Muscle layer of colon (tissue), 2 donors: ENCODE data around the gene TEX54.
"Not testable (repeated sequence)": the region's sequence is repeated elsewhere in the genome, so short reads cannot be mapped to it uniquely, and the experiment has no call there.

Source experiments
- H3K27ac ChIP-seq: one replicate; pipeline ENCODE4 v1.7.0; 2013; ENCODE audit warnings: low read depth, mild to moderate bottlenecking, low read length, moderate library complexity
- H3K27me3 ChIP-seq, 2 donors: one replicate each; pipeline ENCODE4 v1.7.0; 2013; ENCODE audit warnings: low read length in 2 of 2, mild to moderate bottlenecking in 2 of 2; ENCODE audit not compliant: insufficient read depth in 2 of 2, control insufficient read depth in 1 of 2
- H3K36me3 ChIP-seq: one replicate; pipeline ENCODE4 v1.7.0; 2013; ENCODE audit warnings: mild to moderate bottlenecking, low read length; ENCODE audit not compliant: insufficient read depth
- H3K4me1 ChIP-seq: one replicate; pipeline ENCODE4 v1.7.0; 2013; ENCODE audit warnings: mild to moderate bottlenecking, low read length; ENCODE audit not compliant: insufficient read depth
- H3K4me3 ChIP-seq, 2 donors: one replicate each; pipeline ENCODE4 v1.7.0; 2013; ENCODE audit warnings: low read length in 2 of 2, low read depth in 1 of 2, mild to moderate bottlenecking in 1 of 2, moderate library complexity in 1 of 2
- H3K9ac ChIP-seq: one replicate; pipeline ENCODE4 v1.7.0; 2013; ENCODE audit warnings: low read length
- H3K9me3 ChIP-seq: one replicate; pipeline ENCODE4 v1.7.0; 2013; ENCODE audit warnings: mild to moderate bottlenecking, low read length
- donor health status: abdominal sarcoma.
- donor health status: Adenocarcinoma of cecum.

Gene TEX54

GRCh38 chr11:62841361-62842170, 8.9 kb upstream of the TEX54 start:
- peak overlapping the region; percentile 85 for H3K9ac ChIP-seq
- peak overlapping the region; percentile 100 for H3K27ac ChIP-seq
- no peaks in the 10 kb centered on the region for H3K9me3 ChIP-seq
- no peaks in the 10 kb centered on the region for H3K27me3 ChIP-seq
- peaks cover 5% of the 10 kb centered on the region for H3K4me1 ChIP-seq
- peaks cover 3% of the 10 kb centered on the region for H3K36me3 ChIP-seq
- H3K4me3 ChIP-seq: peak overlapping the region; percentile 34 to 90

DNA sequence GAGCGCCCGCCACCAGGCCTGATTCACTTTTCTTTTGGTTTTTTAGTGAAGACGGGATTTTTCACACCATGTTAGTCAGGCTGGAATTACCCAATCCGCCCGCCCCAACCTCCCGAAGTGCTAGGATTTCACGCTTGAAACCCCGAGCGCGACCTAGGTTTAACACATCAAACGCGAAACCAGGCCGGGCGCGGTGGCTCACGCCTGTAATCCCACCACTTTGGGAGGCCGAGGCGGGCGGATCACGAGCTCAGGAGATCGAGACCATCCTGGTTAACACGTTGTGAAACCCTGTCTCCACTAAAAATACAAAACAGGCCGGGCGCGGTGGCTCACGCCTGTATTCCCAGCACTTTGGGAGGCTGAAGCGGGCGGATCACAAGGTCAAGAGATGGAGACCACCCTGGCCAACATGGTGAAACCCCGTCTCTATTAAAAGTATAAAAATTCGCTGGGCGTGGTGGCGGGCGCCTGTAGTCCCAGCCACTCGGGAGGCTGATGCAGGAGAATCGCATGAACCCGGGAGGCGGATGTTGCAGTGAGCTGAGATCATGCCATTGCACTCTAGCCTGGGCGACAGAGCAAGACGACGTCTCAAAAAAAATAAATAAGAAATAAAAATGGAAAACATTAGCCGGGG, 8.2 kb upstream of the TEX54 start:
- H3K9me3 ChIP-seq, H3K4me1 ChIP-seq, H3K36me3 ChIP-seq, H3K27me3 ChIP-seq: not testable (repeated sequence)
- peak overlapping the region; percentile 81 for H3K9ac ChIP-seq
- H3K4me3 ChIP-seq: peak overlapping the region; percentile 24 to 90
- H3K27ac ChIP-seq: peak overlapping the region; percentile 100

DNA sequence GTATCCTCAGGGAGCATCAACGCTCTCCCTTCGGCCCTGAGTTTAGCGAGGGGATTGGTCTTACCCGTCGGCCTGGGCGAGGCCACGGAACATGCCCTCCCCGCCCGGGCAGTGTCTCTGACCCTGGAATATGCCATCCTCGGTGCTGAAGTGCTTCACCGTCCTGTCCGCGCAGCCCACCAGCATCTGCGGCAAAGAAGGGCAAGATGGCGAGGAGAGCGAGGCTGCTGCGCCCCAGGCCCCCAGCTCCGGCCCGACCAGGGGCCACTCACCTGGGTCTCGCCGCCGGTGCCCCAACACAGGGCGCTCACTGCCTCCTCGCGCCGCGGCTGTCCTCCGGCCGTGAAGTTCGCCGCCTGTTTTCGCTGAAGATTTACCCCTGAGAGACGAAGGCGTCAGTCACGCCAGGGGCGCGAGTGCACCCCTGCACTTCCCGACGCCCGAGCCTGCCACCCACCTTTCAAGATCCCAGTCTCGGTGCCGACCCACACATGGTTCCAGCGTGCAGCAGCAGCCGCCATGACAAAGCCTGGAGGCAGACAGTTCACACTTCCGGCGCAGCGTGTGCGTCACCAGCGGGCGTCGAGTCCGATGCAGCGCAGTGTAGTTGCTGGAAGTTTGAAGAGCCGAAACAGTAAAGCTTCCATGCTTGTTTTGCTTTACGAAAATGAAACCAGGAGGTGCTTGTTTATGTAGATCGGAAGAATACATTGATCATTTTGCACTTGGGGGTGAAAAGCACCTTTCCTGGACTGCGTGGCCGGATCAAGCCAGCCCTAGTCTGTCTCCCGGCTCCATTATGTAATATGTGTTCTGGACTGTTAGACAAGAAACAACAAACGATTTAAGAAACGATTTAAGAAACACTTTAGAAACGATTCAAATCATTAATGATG, 6.7 kb upstream of the TEX54 start, which contains the start of gene WDR74:
TSS of gene WDR74 (minus strand) at position 541 of the 896 bp plus-strand sequence. CDS start at position 521, 20 bp downstream.
- Histone ChIP-seq H3K36me3 (peaks cover 25% of the 10 kb centered on the region), H3K4me3 (peak within 1 kb of the TSS; percentile 90 to 96), H3K9ac (peak within 1 kb of the TSS; percentile 81), H3K27ac (peak within 1 kb of the TSS; percentile 100), H3K4me1 (peaks cover 5% of the 10 kb centered on the region), H3K9me3 (no peaks in the 10 kb centered on the region), H3K27me3 (no peaks in the 10 kb centered on the region)

DNA sequence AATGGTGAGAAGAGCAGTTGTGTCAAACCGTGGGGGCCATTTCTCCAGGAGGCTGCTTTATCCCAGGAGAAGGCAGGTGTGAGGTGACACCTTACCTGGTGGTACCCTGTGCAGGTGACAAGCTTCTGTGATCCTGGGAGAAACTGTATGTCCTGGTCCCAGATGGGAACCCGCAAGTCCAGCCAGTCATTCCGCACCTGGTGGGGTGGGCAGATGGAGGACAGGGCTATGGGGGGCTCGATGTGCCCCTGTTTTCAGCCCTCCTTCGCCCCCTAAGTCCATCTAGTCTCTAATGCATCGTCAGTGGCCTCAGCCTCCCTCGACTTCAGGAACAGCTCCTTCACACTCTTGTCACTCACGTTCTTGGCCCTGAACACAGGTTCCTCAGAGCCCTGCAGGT, 2.7 kb upstream of the TEX54 start:
- Histone ChIP-seq H3K9ac (no peak overlapping the region), H3K27ac (no peak overlapping the region)

GRCh38 chr11:62831520-62832335, 913 bp downstream of the TEX54 start, which contains the start of gene STX5:
Gene STX5, minus strand, starts transcription at chr11:62832051. Its CDS starts 808 bp downstream, at chr11:62831243.
- H3K27me3 ChIP-seq: no peaks in the 10 kb centered on the region
- H3K4me3 ChIP-seq: peak within 1 kb of the TSS; percentile 85 to 93
- peaks cover 28% of the 10 kb centered on the region for H3K4me1 ChIP-seq
- peaks cover 49% of the 10 kb centered on the region for H3K36me3 ChIP-seq
- H3K27ac ChIP-seq: peak within 1 kb of the TSS; percentile 97
- no peaks in the 10 kb centered on the region for H3K9me3 ChIP-seq
- H3K9ac ChIP-seq: peak within 1 kb of the TSS; percentile 94

More for the DNA sequence above, 2.7 kb upstream of the TEX54 start:
- H3K4me3 ChIP-seq: no peak overlapping the region
- peaks cover 34% of the 10 kb centered on the region for H3K36me3 ChIP-seq
- no peaks in the 10 kb centered on the region for H3K9me3 ChIP-seq
- H3K4me1 ChIP-seq: peaks cover 20% of the 10 kb centered on the region
- H3K27me3 ChIP-seq: no peaks in the 10 kb centered on the region

DNA sequence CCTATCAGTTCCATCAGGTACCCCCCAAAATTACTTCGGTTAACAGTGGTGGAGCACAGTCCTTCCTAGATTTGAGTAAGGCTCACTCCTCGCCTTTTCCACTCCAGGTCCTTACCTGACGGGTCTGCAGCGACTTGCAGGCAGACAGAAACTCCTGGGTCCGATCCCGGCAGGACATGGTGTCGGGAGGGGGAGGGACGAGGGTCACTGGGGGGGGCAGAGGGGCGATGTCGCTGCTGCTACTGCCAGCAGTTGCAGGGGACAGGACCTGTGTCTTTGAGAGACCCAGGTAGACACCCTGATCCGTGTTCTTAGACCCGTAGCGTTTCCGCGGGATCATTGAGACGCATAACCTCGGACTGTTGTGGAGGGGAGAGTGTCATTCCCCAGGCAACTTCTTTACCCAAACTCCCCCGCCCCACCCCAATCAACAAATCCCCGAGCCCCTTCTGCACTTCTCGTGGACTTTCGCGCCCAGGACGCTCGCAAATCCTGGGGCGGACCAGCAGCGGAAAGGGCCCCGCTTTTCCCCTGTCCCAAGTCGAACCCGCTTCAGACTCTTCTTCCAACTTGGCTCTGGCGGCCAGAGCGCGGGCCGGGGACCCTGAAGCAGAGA, 1.6 kb downstream of the TEX54 start:
- Histone ChIP-seq H3K36me3 (peaks cover 45% of the 10 kb centered on the region), H3K4me1 (peaks cover 28% of the 10 kb centered on the region), H3K9me3 (no peaks in the 10 kb centered on the region), H3K27ac (peak overlapping the region; percentile 97), H3K4me3 (peak overlapping the region; percentile 85 to 93), H3K9ac (peak overlapping the region; percentile 94), H3K27me3 (no peaks in the 10 kb centered on the region)

GRCh38 chr11:62828130-62828529, 4.5 kb downstream of the TEX54 start:
- H3K36me3 ChIP-seq: peaks cover 47% of the 10 kb centered on the region
- not testable (repeated sequence) for H3K9me3 ChIP-seq, H3K27ac ChIP-seq, H3K27me3 ChIP-seq, H3K4me3 ChIP-seq, H3K9ac ChIP-seq
- H3K4me1 ChIP-seq: peaks cover 20% of the 10 kb centered on the region

DNA sequence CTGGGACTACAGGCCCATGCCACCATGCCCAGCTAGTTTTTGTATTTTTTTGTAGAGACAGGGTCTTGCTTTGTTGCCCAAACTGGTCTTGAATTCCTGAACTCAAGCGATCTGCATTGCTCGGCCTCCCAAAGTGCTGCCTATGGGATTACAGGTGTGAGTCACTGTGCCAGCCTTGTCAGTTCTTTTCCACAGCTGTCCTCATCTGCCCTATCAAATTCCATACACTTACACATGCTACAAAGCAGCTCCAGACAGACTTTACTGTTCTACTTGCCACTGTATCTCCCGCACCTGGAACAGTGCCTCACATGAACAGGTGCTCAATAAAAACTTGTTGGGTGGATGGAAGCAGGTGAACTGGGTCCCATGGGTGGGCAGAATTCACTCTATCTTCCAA, 9.0 kb downstream of the TEX54 start:
- peaks cover 71% of the 10 kb centered on the region for H3K36me3 ChIP-seq
- H3K9me3 ChIP-seq: no peaks in the 10 kb centered on the region
- H3K9ac ChIP-seq: no peak overlapping the region
- H3K4me1 ChIP-seq: no peaks in the 10 kb centered on the region
- H3K27me3 ChIP-seq: no peaks in the 10 kb centered on the region
- H3K27ac ChIP-seq: no peak overlapping the region
- no peak overlapping the region for H3K4me3 ChIP-seq

- H3K9me3 ChIP-seq: no peaks in the 10 kb centered on the region
- peaks cover 28% of the 10 kb centered on the region for H3K36me3 ChIP-seq
- no peak overlapping the region for H3K4me3 ChIP-seq
- no peaks in the 10 kb centered on the region for H3K4me1 ChIP-seq
- no peaks in the 10 kb centered on the region for H3K27me3 ChIP-seq
- no peak overlapping the region for H3K27ac ChIP-seq
- H3K9ac ChIP-seq: no peak overlapping the region
Observed at GRCh38 chr11:62817129-62817528, 15.5 kb downstream of the TEX54 start.

DNA sequence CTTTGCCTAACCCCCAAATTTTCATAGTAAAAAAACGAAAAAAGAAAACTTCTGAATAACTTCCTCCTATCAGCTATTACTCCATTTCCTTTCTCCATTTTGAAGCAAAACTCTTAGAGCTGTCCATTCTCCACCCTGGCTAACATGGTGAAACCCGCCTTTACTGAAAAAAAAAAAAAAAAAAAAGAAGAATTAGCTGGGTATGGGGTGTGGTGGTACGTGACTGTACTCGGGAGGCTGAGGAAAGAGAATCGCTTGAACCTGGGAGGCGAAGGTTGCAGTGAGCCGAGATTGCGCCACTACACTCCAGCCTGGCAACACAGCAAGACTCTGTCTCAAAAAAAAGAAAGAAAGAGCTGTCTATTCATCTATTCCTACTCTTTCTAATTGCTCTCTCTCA, 16.1 kb downstream of the TEX54 start:
- Histone ChIP-seq H3K36me3 (peaks cover 25% of the 10 kb centered on the region), H3K27ac (no peak overlapping the region), H3K9me3 (no peaks in the 10 kb centered on the region), H3K27me3 (no peaks in the 10 kb centered on the region), H3K9ac (no peak overlapping the region), H3K4me1 (no peaks in the 10 kb centered on the region), H3K4me3 (no peak overlapping the region)
